ENCODE results near the gene TMEM170B.
A peak's percentile ranks its signal among the peaks of the same experiment; 100 is the strongest.

TMEM170B gene

DNA sequence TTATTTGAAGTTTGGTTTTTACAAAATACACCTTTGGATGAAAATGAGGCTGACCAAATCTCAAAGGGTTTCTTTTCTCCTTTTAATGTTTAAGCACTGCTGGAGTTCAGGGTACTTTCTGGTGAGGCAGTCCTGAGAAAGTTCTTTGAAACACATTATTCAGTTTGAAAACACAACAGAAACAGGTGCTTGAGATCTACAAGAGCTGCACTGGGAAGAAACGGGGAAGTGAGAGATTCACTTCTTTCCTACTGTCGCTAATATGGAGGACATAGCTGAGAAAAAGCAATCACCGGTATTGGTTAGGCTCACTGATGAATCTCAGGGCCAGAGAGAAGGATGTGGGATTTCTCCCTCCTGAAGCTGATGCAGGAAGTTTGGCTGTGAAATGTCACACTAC, 22.9 kb upstream of the TMEM170B start:
- Mint-ChIP-seq H3K36me3 (ENCODE audit: low read depth) (no peaks in the 10 kb centered on the region), H3K27me3 (ENCODE audit: low read depth) (peaks cover 45% of the 10 kb centered on the region), H3K27ac (no peak overlapping the region), H3K4me3 (no peak overlapping the region), H3K9me3 (peaks cover 5% of the 10 kb centered on the region), H3K4me1 (ENCODE audit: low read depth) (no peaks in the 10 kb centered on the region)
- DNase-seq (ENCODE audit: low spot score), result no peak

DNA sequence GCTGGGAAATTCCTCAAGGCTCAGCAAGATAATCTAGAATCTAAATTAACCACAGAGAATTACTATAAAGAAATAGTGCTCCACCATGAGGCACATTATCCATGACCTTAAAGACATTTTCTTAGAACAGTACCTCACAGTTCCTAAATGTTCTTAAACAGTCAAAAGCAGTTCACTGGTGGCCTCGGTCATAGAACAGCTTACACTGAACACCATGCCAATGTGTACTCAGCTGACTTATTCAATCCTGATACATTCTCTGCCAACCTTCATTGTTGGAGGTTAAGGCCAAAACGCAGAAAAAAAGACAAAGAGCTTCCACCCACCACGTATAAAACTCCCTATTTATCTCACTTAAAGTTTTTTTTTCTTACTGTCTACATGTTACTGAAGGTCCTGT, 21.8 kb upstream of the TMEM170B start:
- no peaks in the 10 kb centered on the region for H3K4me1 Mint-ChIP-seq (ENCODE audit: low read depth)
- no peak overlapping the region for H3K27ac Mint-ChIP-seq
- DNase-seq (ENCODE audit: low spot score), result no peak
- no peaks in the 10 kb centered on the region for H3K36me3 Mint-ChIP-seq (ENCODE audit: low read depth)
- no peak overlapping the region for H3K4me3 Mint-ChIP-seq
- H3K27me3 Mint-ChIP-seq (ENCODE audit: low read depth), result peaks cover 40% of the 10 kb centered on the region
- H3K9me3 Mint-ChIP-seq, result peaks cover 5% of the 10 kb centered on the region

DNA sequence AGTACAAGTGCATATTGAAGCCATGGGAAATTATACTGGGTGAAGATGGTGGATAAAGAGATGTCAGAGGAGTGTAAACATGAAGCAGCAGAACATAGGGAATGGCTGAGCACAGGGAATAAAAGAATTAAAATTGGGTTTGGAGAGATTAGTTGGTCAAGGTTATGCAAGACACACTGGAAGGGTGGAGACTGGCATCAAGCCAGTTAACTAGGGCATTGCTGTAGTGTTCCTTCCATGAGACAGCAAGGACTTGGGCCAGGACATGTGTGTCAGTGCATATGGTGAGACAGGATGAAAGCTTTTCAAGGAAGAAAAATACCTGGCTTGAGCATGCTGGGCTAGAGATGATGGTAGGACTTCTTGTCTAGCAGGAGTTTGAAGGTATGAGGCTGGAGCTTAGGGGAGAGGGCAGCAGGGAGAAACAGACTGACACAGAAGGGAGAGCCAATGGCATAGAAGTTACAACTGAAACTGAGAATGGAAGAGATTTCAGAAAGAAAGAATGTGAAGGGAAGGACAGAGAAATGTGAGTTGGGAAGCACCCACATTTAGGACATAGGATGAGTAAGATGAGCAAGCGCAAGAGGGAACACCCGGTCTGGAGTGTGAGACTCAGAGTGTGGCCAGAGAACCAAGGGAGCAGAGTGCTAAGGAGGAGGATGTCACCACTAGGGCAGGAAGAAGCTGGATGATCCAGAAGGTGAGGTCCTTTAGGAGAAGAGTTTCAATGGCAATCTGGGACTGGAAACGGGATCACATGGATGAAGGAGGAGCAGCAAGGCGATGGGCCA, 14.5 kb upstream of the TMEM170B start:
- no peak for DNase-seq (ENCODE audit: low spot score)
- Mint-ChIP-seq H3K36me3 (ENCODE audit: low read depth) (no peaks in the 10 kb centered on the region), H3K27me3 (ENCODE audit: low read depth) (peaks cover 4% of the 10 kb centered on the region), H3K4me3 (no peak overlapping the region), H3K27ac (no peak overlapping the region), H3K9me3 (peaks cover 5% of the 10 kb centered on the region), H3K4me1 (ENCODE audit: low read depth) (no peaks in the 10 kb centered on the region)

DNA sequence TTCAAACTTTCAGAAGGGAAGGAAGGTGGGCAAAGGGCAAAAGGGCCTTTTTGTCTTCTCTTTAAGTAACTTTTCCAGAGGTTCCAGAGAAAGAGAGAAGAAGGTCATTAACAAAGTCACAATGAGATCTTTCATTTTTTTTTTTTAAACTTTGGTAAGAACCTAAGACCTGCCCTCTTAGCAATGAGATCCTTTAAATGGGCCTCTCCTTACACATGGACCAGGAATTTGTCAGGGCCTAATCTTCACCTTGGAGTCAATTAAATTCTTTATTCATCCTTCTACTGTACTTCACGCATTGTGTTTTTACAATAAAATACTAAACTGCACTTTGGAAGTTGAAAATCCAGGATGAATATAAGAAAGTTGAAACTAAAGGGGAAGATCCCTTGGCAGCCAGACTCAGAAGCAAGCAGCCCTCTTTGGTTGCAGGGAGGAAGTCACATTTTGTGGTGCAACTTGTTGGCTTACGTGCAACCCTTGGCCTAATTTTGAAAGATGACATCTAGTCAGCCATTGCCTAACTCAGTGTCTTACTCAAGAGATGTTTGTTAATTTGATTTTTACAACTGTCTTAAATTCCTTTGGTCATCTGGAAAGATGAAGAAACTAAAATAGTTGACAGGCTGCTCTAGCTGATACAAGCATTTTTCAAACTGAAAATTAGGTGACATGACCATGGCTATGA, 11.9 kb upstream of the TMEM170B start:
- Mint-ChIP-seq H3K36me3 (ENCODE audit: low read depth) (no peaks in the 10 kb centered on the region), H3K27ac (no peak overlapping the region), H3K4me3 (no peak overlapping the region), H3K27me3 (ENCODE audit: low read depth) (peaks cover 22% of the 10 kb centered on the region), H3K4me1 (ENCODE audit: low read depth) (no peaks in the 10 kb centered on the region), H3K9me3 (no peaks in the 10 kb centered on the region)
- no peak for DNase-seq (ENCODE audit: low spot score)

DNA sequence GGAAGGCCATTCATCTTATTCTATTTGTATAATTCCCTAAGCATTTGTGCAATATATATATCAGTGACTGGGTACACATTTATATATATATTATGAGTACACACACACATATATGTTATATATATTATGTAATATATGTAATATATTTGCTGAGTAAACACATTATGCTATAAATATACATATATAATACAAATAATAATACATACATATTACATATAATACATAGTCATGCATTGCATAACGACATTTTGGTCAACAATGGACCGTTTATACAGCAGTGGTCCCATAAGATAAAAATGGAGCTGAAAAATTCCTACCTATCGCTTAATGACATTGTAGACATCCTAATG, 11.4 kb upstream of the TMEM170B start:
- H3K27ac Mint-ChIP-seq, result no peak overlapping the region
- H3K9me3 Mint-ChIP-seq, result no peaks in the 10 kb centered on the region
- no peak overlapping the region for H3K4me3 Mint-ChIP-seq
- H3K27me3 Mint-ChIP-seq (ENCODE audit: low read depth), result peaks cover 18% of the 10 kb centered on the region
- no peaks in the 10 kb centered on the region for H3K36me3 Mint-ChIP-seq (ENCODE audit: low read depth)
- DNase-seq (ENCODE audit: low spot score), result no peak
- H3K4me1 Mint-ChIP-seq (ENCODE audit: low read depth), result no peaks in the 10 kb centered on the region

DNA sequence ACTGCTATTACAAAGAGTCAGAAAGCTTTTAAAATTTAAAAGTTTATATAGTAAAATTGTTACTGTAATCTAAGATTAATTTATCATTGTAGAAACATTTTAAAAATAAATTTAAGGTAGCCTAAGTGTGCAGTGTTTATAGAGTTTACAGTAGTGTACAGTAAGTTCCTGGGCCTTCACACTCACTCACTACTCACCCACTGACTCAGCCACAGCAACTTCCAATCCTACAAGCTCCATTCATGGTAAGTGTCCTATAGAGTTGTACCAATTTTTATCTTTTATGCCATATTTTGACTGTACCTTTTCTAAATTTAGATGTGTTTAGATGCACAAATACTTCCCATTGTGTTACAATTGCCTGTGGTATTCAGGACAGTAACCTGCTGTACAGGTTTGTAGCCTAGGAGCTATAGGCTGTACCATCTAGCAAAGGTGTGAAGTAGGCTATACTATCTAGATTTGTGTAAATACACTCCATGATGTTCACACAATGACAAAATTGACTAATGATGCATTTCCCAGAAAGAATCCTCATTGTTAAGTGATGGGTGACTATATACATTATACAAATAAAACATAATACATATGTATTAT, 10.2 kb upstream of the TMEM170B start:
- DNase-seq (ENCODE audit: low spot score), result no peak
- no peaks in the 10 kb centered on the region for H3K36me3 Mint-ChIP-seq (ENCODE audit: low read depth)
- no peak overlapping the region for H3K4me3 Mint-ChIP-seq
- H3K27me3 Mint-ChIP-seq (ENCODE audit: low read depth), result peaks cover 28% of the 10 kb centered on the region
- no peaks in the 10 kb centered on the region for H3K9me3 Mint-ChIP-seq
- H3K4me1 Mint-ChIP-seq (ENCODE audit: low read depth), result no peaks in the 10 kb centered on the region
- H3K27ac Mint-ChIP-seq, result no peak overlapping the region

DNA sequence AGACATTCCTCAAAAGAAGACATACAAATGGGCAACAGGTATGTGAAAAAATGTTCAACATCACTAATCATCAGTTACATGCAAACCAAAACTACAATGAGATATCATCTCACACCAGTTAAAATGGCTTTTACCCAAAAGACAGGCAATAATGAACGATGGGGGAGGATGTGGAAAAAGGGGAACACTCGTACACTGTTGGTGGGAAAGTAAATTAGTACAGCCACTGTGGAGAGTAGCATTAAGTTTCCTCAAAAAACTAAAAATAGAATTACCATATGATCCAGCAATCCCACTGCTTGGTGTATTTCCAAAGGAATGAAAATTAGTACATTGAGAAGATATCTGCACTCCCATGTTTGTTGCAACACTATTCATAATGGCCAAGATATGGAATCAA, 8.6 kb upstream of the TMEM170B start:
- Mint-ChIP-seq H3K27me3 (ENCODE audit: low read depth) (peaks cover 39% of the 10 kb centered on the region), H3K4me3 (no peak overlapping the region), H3K27ac (no peak overlapping the region), H3K9me3 (no peaks in the 10 kb centered on the region), H3K36me3 (ENCODE audit: low read depth) (no peaks in the 10 kb centered on the region), H3K4me1 (ENCODE audit: low read depth) (no peaks in the 10 kb centered on the region)
- DNase-seq (ENCODE audit: low spot score), result no peak

- Mint-ChIP-seq H3K4me1 (ENCODE audit: low read depth) (peaks cover 1% of the 10 kb centered on the region), H3K9me3 (no peaks in the 10 kb centered on the region), H3K27ac (no peak overlapping the region), H3K36me3 (ENCODE audit: low read depth) (no peaks in the 10 kb centered on the region), H3K4me3 (no peak overlapping the region), H3K27me3 (ENCODE audit: low read depth) (peaks cover 62% of the 10 kb centered on the region)
- DNase-seq (ENCODE audit: low spot score), result no peak
These were observed 5.5 kb upstream of the TMEM170B start for GRCh38 chr6:11532097-11532496.

DNA sequence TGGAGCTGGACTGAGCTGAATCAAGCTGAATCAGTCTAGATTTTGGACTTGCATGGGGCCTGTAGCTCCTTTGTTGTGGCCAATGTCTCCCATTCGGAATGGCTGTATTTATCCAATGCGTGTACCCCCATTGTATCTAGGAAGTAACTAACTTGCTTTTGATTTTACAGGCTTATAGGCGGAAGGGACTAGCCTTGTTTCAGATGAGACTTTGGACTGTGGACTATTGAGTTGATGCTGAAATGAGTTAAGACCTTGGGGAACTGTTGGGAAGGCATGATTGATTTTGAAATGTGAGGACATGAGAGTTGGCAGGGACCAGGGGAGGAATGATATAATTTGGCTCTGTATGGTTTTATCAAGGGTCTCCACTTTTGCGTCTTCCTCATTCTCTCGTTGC, 3.0 kb upstream of the TMEM170B start:
- DNase-seq (ENCODE audit: low spot score), result no peak
- Mint-ChIP-seq H3K4me1 (ENCODE audit: low read depth) (peaks cover 5% of the 10 kb centered on the region), H3K4me3 (no peak overlapping the region), H3K36me3 (ENCODE audit: low read depth) (no peaks in the 10 kb centered on the region), H3K27ac (no peak overlapping the region), H3K9me3 (no peaks in the 10 kb centered on the region), H3K27me3 (ENCODE audit: low read depth) (peaks cover 59% of the 10 kb centered on the region)

DNA sequence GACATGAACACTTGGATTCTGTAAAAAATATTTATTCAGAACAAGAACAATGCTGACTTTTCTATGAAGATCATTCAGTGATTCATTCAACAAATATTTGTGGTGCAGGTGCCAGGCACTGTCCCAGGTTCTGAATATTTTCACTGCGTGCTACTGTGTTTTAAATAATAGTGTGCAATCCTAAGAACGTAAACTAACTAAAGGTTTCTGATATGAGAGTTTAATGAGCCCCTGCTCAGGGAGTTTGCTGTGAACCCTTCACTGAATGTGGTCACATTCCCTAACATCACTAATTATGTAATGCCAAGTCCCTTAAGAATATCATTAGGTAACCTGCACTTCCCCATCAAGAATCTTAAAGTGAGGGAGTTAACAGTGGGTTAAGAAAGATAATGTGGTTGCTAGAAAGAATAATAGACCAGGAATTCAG, 1.7 kb upstream of the TMEM170B start:
- Mint-ChIP-seq H3K27me3 (ENCODE audit: low read depth) (peaks cover 67% of the 10 kb centered on the region), H3K4me1 (ENCODE audit: low read depth) (peaks cover 5% of the 10 kb centered on the region), H3K4me3 (peak overlapping the region; percentile 24), H3K36me3 (ENCODE audit: low read depth) (no peaks in the 10 kb centered on the region), H3K27ac (no peak overlapping the region), H3K9me3 (no peaks in the 10 kb centered on the region)
- DNase-seq (ENCODE audit: low spot score), result no peak

GRCh38 chr6:11536795-11537194, 754 bp upstream of the TMEM170B start:
- no peaks in the 10 kb centered on the region for H3K9me3 Mint-ChIP-seq
- H3K27me3 Mint-ChIP-seq (ENCODE audit: low read depth), result peaks cover 70% of the 10 kb centered on the region
- peak overlapping the region; percentile 78 for H3K4me3 Mint-ChIP-seq
- H3K36me3 Mint-ChIP-seq (ENCODE audit: low read depth), result no peaks in the 10 kb centered on the region
- peak overlapping the region; percentile 37 for H3K27ac Mint-ChIP-seq
- no peak for DNase-seq (ENCODE audit: low spot score)
- peaks cover 5% of the 10 kb centered on the region for H3K4me1 Mint-ChIP-seq (ENCODE audit: low read depth)

GRCh38 chr6:11538052-11538818, 686 bp downstream of the TMEM170B start:
- Mint-ChIP-seq H3K9me3 (no peaks in the 10 kb centered on the region), H3K27me3 (ENCODE audit: low read depth) (peaks cover 67% of the 10 kb centered on the region), H3K4me3 (peak overlapping the region; percentile 75), H3K27ac (no peak overlapping the region), H3K36me3 (ENCODE audit: low read depth) (no peaks in the 10 kb centered on the region), H3K4me1 (ENCODE audit: low read depth) (peaks cover 5% of the 10 kb centered on the region)
- peak; percentile 12 for DNase-seq (ENCODE audit: low spot score)

DNA sequence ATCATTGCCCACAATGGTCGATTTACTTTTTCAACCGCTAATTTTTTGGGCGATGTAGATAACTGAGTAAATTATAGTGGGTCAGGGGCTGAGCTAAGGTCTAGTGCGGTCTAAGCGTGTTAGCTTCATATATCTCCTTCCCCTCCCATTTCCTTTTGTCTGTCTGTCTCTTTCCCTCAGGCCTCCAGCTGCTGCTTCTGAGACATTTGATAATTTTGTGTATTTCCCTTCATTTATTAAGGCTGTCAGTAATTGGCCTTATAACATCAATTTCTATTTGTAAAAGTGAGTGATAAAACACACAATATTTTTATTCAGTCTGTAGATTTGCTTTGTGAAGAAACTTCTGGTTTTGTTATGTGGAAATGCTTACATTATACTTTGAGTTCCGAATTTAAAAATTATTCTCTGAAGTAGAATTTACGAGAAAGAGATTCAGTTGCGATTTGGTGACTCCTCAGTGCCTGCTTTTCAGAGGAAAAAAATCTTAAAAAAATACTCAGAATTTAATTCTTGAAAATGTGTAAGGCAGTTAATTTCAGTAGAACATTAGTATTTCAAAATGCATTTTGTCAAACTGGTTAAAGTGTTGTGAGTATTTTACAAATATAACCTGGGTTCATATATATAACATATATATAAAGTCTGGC, 1.4 kb downstream of the TMEM170B start:
- Mint-ChIP-seq H3K9me3 (no peaks in the 10 kb centered on the region), H3K27ac (no peak overlapping the region), H3K36me3 (ENCODE audit: low read depth) (no peaks in the 10 kb centered on the region), H3K4me3 (peak overlapping the region; percentile 75), H3K4me1 (ENCODE audit: low read depth) (peaks cover 5% of the 10 kb centered on the region), H3K27me3 (ENCODE audit: low read depth) (peaks cover 63% of the 10 kb centered on the region)
- DNase-seq (ENCODE audit: low spot score), result no peak
